Activated CD4-positive, alpha-beta T cell treated with anti-CD3 and anti-CD28 coated beads, Interleukin-2, amount 10 ng/mL, durations not matched to agents 24 days and 14 days (primary cell): Measurements from ENCODE around the gene PUS10. TPM values are rescaled to one million over a fixed set of nuclear protein-coding genes. Genes with fewer than 3 reads are reported as not detected.
"Not testable (repeated sequence)": the region's sequence is repeated elsewhere in the genome, so short reads cannot be mapped to it uniquely, and the experiment has no call there.

Source experiments
- DNase-seq: peaks from one replicate; pipeline ENCODE4 v3.0.0; 2022
- H3K27ac Mint-ChIP-seq: one replicate; pipeline ENCODE4 v1.8.0; 2022; ENCODE audit warnings: mild to moderate bottlenecking, mixed read lengths
- H3K27me3 Mint-ChIP-seq: one replicate; pipeline ENCODE4 v1.8.0; 2022; ENCODE audit warnings: mixed read lengths
- H3K36me3 Mint-ChIP-seq: one replicate; pipeline ENCODE4 v1.8.0; 2022; ENCODE audit warnings: low read depth, mild to moderate bottlenecking, mixed read lengths
- H3K4me1 Mint-ChIP-seq: one replicate; pipeline ENCODE4 v1.8.0; 2021; ENCODE audit warnings: mixed read lengths
- H3K4me3 Mint-ChIP-seq: one replicate; pipeline ENCODE4 v1.8.0; 2022; ENCODE audit warnings: mild to moderate bottlenecking, moderate library complexity, mixed read lengths
- H3K9me3 Mint-ChIP-seq: one replicate; pipeline ENCODE4 v1.8.0; 2021; ENCODE audit warnings: mixed read lengths
- intact Hi-C: fragments of 100-400 bp; cut with micrococcal nuclease; formaldehyde crosslinking; loops from one replicate; pipeline ENCODE4 v1.15.1; 2023
- total RNA-seq: library from RNA; stranded (reverse); gene quantifications from 2 replicates; pipeline ENCODE4 v1.2.3, GENCODE V29; 2022

The PUS10 gene
- total RNA-seq, 1 donor from 2014 or later, result 8.4 TPM

- no peak overlapping the region for H3K27ac Mint-ChIP-seq
- no peak overlapping the region for H3K4me3 Mint-ChIP-seq
- no peak for DNase-seq
- no peaks in the 10 kb centered on the region for H3K9me3 Mint-ChIP-seq
- peaks cover 28% of the 10 kb centered on the region for H3K4me1 Mint-ChIP-seq
- no peaks in the 10 kb centered on the region for H3K27me3 Mint-ChIP-seq
- intact Hi-C loops, result no loop called here
- H3K36me3 Mint-ChIP-seq, result peaks cover 35% of the 10 kb centered on the region
These were observed 3.2 kb upstream of the PUS10 start for GRCh38 chr2:61021228-61021660.

- H3K36me3 Mint-ChIP-seq, result peaks cover 29% of the 10 kb centered on the region
- H3K27me3 Mint-ChIP-seq, result no peaks in the 10 kb centered on the region
- H3K9me3 Mint-ChIP-seq, result no peaks in the 10 kb centered on the region
- H3K27ac Mint-ChIP-seq, result no peak overlapping the region
- intact Hi-C loops, result loop anchor here (5.0 to 10.0 kb wide), 2 partner anchors 744 to 1286 kb away; no protein-coding TSS in a partner anchor
- DNase-seq, result no peak
- peak overlapping the region; percentile 99 for H3K4me3 Mint-ChIP-seq
- H3K4me1 Mint-ChIP-seq, result peaks cover 30% of the 10 kb centered on the region
These were observed 743 bp upstream of the PUS10 start for GRCh38 chr2:61018798-61019197.

- Mint-ChIP-seq H3K27me3 (no peaks in the 10 kb centered on the region), H3K9me3 (no peaks in the 10 kb centered on the region), H3K4me3 (peak overlapping the region; percentile 99), H3K36me3 (peaks cover 24% of the 10 kb centered on the region), H3K4me1 (peaks cover 27% of the 10 kb centered on the region), H3K27ac (peak overlapping the region; percentile 99)
- intact Hi-C loops, result loop anchor here (5.0 to 10.0 kb wide), 2 partner anchors 744 to 1286 kb away; no protein-coding TSS in a partner anchor
- no peak for DNase-seq
These were observed 282 bp upstream of the PUS10 start for GRCh38 chr2:61018318-61018755.

GRCh38 chr2:61017003-61017555 lies 976 bp downstream of the PUS10 start:
- Mint-ChIP-seq H3K4me1 (peaks cover 32% of the 10 kb centered on the region), H3K36me3 (peaks cover 17% of the 10 kb centered on the region), H3K4me3 (peak overlapping the region; percentile 99), H3K9me3 (no peaks in the 10 kb centered on the region), H3K27me3 (no peaks in the 10 kb centered on the region), H3K27ac (peak overlapping the region; percentile 99)
- intact Hi-C loops, result loop anchor here (1.0 to 10.0 kb wide), 10 partner anchors 40 to 1288 kb away; partner anchors contain the start of genes PAPOLG, SANBR and XPO1
- peak; percentile 92 for DNase-seq

- Mint-ChIP-seq H3K27me3 (no peaks in the 10 kb centered on the region), H3K36me3 (peaks cover 12% of the 10 kb centered on the region), H3K9me3 (no peaks in the 10 kb centered on the region), H3K4me3 (peak overlapping the region; percentile 99), H3K27ac (peak overlapping the region; percentile 99), H3K4me1 (peaks cover 32% of the 10 kb centered on the region)
- intact Hi-C loops, result loop anchor here (1.0 to 10.0 kb wide), 11 partner anchors 40 to 1288 kb away; partner anchors contain the start of genes PAPOLG, SANBR and XPO1
- DNase-seq, result no peak
These were observed 1.6 kb downstream of the PUS10 start for GRCh38 chr2:61016392-61017002.

GRCh38 chr2:61015976-61016375 lies 2.1 kb downstream of the PUS10 start:
- H3K27me3 Mint-ChIP-seq, result no peaks in the 10 kb centered on the region
- intact Hi-C loops, result loop anchor here (1.0 to 10.0 kb wide), 6 partner anchors 39 to 1289 kb away; no protein-coding TSS in a partner anchor
- peaks cover 10% of the 10 kb centered on the region for H3K36me3 Mint-ChIP-seq
- no peaks in the 10 kb centered on the region for H3K9me3 Mint-ChIP-seq
- H3K4me3 Mint-ChIP-seq, result peak overlapping the region; percentile 99
- no peak overlapping the region for H3K27ac Mint-ChIP-seq
- DNase-seq, result no peak
- H3K4me1 Mint-ChIP-seq, result peaks cover 32% of the 10 kb centered on the region

- Mint-ChIP-seq H3K9me3 (no peaks in the 10 kb centered on the region), H3K27ac (no peak overlapping the region), H3K4me1 (peaks cover 32% of the 10 kb centered on the region), H3K27me3 (no peaks in the 10 kb centered on the region), H3K4me3 (no peak overlapping the region), H3K36me3 (peaks cover 7% of the 10 kb centered on the region)
- DNase-seq, result no peak
- intact Hi-C loops, result loop anchor here (5.0 to 10.0 kb wide), 2 partner anchors 748 to 1290 kb away; no protein-coding TSS in a partner anchor
These were observed 3.3 kb downstream of the PUS10 start for GRCh38 chr2:61014763-61015162.

GRCh38 chr2:61013382-61013781 lies 4.7 kb downstream of the PUS10 start:
- Mint-ChIP-seq H3K27me3 (no peaks in the 10 kb centered on the region), H3K9me3 (no peaks in the 10 kb centered on the region), H3K27ac (no peak overlapping the region), H3K36me3 (peaks cover 10% of the 10 kb centered on the region), H3K4me3 (no peak overlapping the region), H3K4me1 (peaks cover 26% of the 10 kb centered on the region)
- DNase-seq, result no peak
- intact Hi-C loops, result loop anchor here (10.0 kb wide), 1 partner anchor 1291 kb away; no protein-coding TSS in a partner anchor

- intact Hi-C loops, result loop anchor here (10.0 kb wide), 1 partner anchor 1292 kb away; no protein-coding TSS in a partner anchor
- not testable (repeated sequence) for H3K27ac Mint-ChIP-seq, H3K27me3 Mint-ChIP-seq, H3K4me3 Mint-ChIP-seq, H3K9me3 Mint-ChIP-seq, DNase-seq, H3K36me3 Mint-ChIP-seq
- peaks cover 22% of the 10 kb centered on the region for H3K4me1 Mint-ChIP-seq
These were observed 5.8 kb downstream of the PUS10 start for GRCh38 chr2:61012303-61012702.

GRCh38 chr2:61011678-61012077 lies 6.4 kb downstream of the PUS10 start:
- Mint-ChIP-seq H3K4me1 (peaks cover 20% of the 10 kb centered on the region), H3K27ac (no peak overlapping the region), H3K4me3 (no peak overlapping the region), H3K9me3 (no peaks in the 10 kb centered on the region), H3K36me3 (peaks cover 4% of the 10 kb centered on the region), H3K27me3 (no peaks in the 10 kb centered on the region)
- no peak for DNase-seq
- intact Hi-C loops, result loop anchor here (10.0 kb wide), 1 partner anchor 1293 kb away; no protein-coding TSS in a partner anchor

- DNase-seq, result no peak
- H3K36me3 Mint-ChIP-seq, result peaks cover 3% of the 10 kb centered on the region
- peaks cover 10% of the 10 kb centered on the region for H3K4me1 Mint-ChIP-seq
- no peaks in the 10 kb centered on the region for H3K27me3 Mint-ChIP-seq
- no peaks in the 10 kb centered on the region for H3K9me3 Mint-ChIP-seq
- no peak overlapping the region for H3K4me3 Mint-ChIP-seq
- H3K27ac Mint-ChIP-seq, result no peak overlapping the region
- intact Hi-C loops, result no loop called here
These were observed 8.7 kb downstream of the PUS10 start for GRCh38 chr2:61009355-61009754.

GRCh38 chr2:61006486-61007105 lies 11.5 kb downstream of the PUS10 start:
- H3K4me1 Mint-ChIP-seq, result no peaks in the 10 kb centered on the region
- no peak overlapping the region for H3K4me3 Mint-ChIP-seq
- no peak for DNase-seq
- no peaks in the 10 kb centered on the region for H3K9me3 Mint-ChIP-seq
- peaks cover 3% of the 10 kb centered on the region for H3K36me3 Mint-ChIP-seq
- intact Hi-C loops, result no loop called here
- no peaks in the 10 kb centered on the region for H3K27me3 Mint-ChIP-seq
- no peak overlapping the region for H3K27ac Mint-ChIP-seq

- Mint-ChIP-seq H3K4me3 (no peak overlapping the region), H3K36me3 (peaks cover 3% of the 10 kb centered on the region), H3K9me3 (no peaks in the 10 kb centered on the region), H3K27me3 (no peaks in the 10 kb centered on the region), H3K4me1 (no peaks in the 10 kb centered on the region), H3K27ac (no peak overlapping the region)
- DNase-seq, result no peak
- intact Hi-C loops, result no loop called here
These were observed 12.3 kb downstream of the PUS10 start for GRCh38 chr2:61005736-61006135.
